HG02973 (cell line): ENCODE results near the gene OR7G1.
"Not testable (repeated sequence)": the region's sequence is repeated elsewhere in the genome, so short reads cannot be mapped to it uniquely, and the experiment has no call there.

Source experiments
- ATAC-seq: cut with Tn5 transposase; IDR thresholded peaks from one replicate; pipeline ENCODE4 v1.9.1; 2021; ENCODE audit warnings: moderate library complexity; ENCODE audit not compliant: unreplicated experiment

OR7G1 gene

DNA sequence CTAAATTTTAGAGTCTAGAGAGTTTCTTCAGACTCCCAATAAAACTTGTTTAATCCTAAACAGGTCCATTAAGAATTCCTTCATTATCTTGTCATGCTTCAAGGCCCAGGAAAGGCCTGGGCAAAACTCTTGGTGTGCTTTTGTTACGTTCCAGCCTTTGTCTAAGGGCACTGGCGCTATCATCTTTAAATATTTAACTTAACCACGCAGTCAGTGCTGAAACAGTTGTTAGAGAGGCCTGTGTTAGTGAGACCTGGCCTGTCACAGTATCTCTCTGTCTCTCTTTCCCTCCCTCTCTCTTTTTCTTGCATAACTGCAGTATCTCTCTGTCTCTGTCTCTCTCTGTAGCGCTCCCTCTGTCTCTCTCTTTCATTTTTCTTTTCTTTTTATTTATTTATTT, 36.9 kb downstream of the OR7G1 start:
- ATAC-seq = no peak

DNA sequence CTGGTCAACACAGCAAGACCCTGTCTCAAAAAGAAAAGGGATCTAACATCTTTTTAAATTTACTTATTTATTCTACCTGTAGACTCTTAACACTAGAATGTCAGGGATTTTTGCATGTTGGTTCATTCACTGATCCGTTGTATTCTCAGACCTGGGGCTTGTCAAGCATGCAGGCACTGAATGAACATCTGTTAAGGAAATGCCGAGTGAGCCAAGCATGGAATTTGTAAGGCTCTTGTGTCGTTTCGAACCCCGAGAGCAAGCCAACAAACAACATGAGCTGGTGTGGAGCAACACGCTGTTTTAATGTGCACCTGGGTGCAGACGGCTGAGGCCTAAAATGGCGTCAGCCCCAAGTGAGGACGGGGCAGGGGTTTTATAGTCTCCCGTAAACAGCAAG, 38.7 kb downstream of the OR7G1 start:
- ATAC-seq = no peak

DNA sequence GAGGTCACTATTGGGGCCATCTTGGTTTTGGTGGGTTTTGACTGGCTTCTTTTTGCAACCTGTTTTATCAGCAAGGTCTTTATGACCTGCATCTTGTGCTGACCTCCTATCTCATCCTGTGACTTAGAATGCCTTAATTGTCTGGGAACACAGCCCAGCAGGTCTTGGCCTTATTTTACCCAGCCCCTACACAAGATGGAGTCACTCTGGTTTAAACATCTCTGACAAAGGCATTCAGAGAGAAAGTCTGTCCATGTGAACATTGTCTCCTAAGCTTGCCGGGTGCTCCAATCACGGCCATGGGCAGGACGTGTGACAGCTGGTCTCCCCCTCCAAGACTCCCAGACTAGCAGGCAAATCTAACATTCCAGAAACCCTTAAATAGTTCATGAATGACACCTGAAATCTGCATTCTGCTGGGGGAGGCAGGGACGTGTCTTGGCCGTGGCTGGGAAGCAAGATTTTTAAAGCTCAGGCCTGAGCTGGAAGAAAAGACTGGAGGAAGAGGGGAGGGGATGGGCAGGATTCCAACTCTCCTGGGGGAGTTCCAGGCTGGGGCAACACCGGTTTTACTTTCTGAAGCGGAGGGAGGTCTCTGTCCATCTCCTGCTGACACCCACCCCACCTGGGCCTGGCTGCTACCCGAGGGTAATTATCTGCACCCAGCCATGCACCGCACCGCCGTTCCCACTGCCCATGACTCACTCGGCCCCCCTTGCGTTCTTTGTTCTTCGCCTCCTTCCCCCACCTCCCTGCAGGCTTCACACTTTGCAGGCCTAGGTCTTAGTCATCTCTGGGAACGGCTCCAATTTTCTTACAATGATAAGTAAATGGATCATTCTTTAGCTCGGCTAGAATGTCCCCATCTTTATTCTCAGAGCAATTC, 40.3 kb downstream of the OR7G1 start:
- ATAC-seq = no peak

DNA sequence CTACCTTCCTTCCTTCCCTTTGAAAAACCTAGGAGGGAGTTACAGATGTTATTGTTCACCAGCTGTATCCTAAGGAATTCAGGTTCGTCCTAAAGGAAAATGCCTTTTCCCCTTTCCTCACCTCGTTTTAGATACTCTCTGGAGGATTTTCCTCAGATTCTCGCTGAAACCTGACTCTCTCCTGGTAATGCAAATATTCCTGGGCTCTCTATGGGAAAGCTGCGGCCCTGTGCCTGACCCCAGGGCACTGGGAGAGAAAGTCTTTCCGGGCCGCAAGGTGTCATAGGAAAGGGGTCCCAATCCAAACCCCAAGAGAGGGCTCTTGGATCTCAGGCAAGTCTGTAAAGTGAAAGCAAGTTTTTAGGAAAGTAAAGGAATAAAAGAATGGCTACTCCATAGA, 41.8 kb downstream of the OR7G1 start:
- ATAC-seq = no peak

DNA sequence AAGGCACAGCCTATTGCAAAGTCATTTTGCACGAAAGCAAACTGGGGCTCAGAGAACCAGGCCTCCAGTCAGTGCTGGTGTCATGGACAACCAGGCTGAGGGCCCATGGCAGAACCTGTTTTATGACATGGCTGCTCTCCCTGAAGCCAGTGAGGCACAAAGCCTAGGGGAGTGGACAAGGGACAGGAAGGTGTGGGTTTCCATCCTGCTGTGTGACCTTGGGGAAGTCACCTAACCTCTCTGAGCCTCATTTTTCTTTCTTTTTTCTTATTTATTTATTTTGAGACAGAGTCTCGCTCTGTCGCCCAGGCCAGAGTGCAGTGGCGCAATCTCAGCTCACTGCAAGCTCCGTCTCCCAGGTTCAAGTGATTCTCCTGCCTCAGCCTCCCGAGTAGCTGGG, 43.8 kb downstream of the OR7G1 start:
- not testable (repeated sequence) for ATAC-seq

DNA sequence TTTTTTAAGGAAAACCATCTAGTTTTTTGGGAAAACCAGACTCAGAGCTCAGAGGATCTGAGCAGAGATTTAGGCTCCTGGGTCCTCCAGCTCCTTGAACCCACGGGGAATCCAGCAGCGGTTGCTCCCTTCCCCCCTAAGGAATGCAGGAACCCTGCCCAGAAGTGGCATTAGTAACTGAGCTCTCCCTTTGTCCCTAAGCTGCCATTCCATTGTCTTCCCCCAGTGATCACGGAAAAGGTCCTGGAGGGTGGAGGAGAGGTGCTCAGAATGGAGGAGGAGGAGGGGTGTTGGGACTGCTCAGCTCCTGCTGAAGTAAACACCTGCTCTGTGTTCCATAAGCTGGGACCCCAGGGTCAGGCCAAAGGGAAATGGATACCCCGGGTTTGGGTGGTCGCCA, 45.5 kb downstream of the OR7G1 start:
- ATAC-seq = no peak

DNA sequence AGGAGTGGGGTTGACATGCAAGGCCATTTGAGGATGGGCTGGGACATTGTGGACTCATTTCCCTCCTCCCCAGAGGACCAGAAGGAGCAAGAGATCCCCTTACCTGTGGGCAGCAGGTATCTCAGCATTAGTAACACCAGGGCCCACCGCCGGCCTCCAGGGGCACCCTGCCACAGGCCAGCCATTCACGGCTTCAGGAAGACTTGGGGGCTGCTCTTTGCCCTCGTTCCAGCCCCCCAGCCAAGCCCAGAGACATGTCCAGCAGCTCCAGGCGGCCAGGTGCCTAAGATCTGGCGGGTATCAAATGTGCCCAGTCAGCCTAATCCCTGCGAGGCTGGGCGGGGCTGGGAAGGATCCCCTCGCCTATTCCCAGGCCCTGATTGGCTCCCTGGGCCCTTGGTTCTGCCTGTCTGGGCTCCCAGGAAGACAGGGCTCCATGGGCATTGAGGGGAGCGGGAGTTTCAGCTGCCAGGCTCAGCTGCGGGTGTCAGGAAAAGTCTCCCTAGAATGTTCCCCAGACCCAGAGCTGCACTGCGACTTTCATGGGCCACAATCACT, 50.0 kb downstream of the OR7G1 start:
- no peak for ATAC-seq
